HEK293 (cell line): Measurements from ENCODE around the gene RRH.

Experiments used
- CTCF ChIA-PET: fragments of 350-600 bp; formaldehyde crosslinking; extraction: SDS; loops from one replicate; lab custom pipeline; 2021; ENCODE audit warnings: antibody characterized with exemption; lab: Yijun Ruan, JAX
- POLR2A ChIA-PET: fragments of 300-600 bp; formaldehyde crosslinking; extraction: SDS; loops from one replicate; lab custom pipeline; 2020; ENCODE audit warnings: antibody characterized with exemption, inconsistent platforms; lab: Yijun Ruan, JAX
- H3K27ac ChIP-seq: fragments of 200-500 bp; sonication (Bioruptor generic); 2 replicates; pipeline ENCODE4 v1.5.1; 2014; ENCODE audit warnings: low read depth, low read length, control low read depth, inconsistent platforms; ENCODE audit errors: extremely low read depth
- H3K36me3 ChIP-seq, 2 experiments: fragments of 200-500 bp in 1 of 2; sonication (Bioruptor generic) in 1 of 2; 1 replicate in 1 of 2; 2 replicates in 1 of 2; pipeline ENCODE4 v1.5.1; 2014 to 2017; ENCODE audit warnings: inconsistent platforms in 2 of 2, low read length in 2 of 2; ENCODE audit not compliant: control insufficient read depth in 2 of 2, insufficient read depth in 1 of 2
- H3K4me1 ChIP-seq: fragments of 200-500 bp; sonication (Bioruptor generic); 2 replicates; pipeline ENCODE4 v1.5.1; 2014; ENCODE audit warnings: mild to moderate bottlenecking, low read length, inconsistent platforms; ENCODE audit not compliant: control insufficient read depth, insufficient read depth
- H3K4me3 ChIP-seq: 2 replicates; pipeline ENCODE4 v1.5.1; 2011; ENCODE audit warnings: low read depth, mild to moderate bottlenecking, control low read depth, low read length, moderate library complexity
- H3K9me3 ChIP-seq: fragments of 200-500 bp; sonication (Bioruptor generic); 2 replicates; pipeline ENCODE4 v1.5.1; 2014; ENCODE audit warnings: low read depth, low read length, inconsistent platforms; ENCODE audit not compliant: control insufficient read depth, insufficient read depth
- GLI2 ChIP-seq: fragments of 450-650 bp; formaldehyde crosslinking; IDR thresholded peaks from 2 replicates; pipeline ENCODE4; 2017; ENCODE audit warnings: missing biosample characterization, missing genetic modification characterization, low read depth, borderline replicate concordance
- GLIS2 ChIP-seq: fragments of 450-650 bp; formaldehyde crosslinking; IDR thresholded peaks from 2 replicates; pipeline ENCODE4 v1.5.1; 2016; ENCODE audit warnings: missing biosample characterization, missing genetic modification characterization
- SP3 ChIP-seq: fragments of 450-650 bp; formaldehyde crosslinking; IDR thresholded peaks from 2 replicates; pipeline ENCODE4 v1.5.1; 2016; ENCODE audit warnings: missing biosample characterization, missing genetic modification characterization
- SP7 ChIP-seq: fragments of 450-650 bp; formaldehyde crosslinking; IDR thresholded peaks from 2 replicates; pipeline ENCODE4 v1.5.1; 2016; ENCODE audit warnings: missing biosample characterization, missing genetic modification characterization
- ZBTB48 ChIP-seq: fragments of 450-650 bp; formaldehyde crosslinking; IDR thresholded peaks from 2 replicates; pipeline ENCODE4 v1.5.1; 2016; ENCODE audit warnings: missing biosample characterization, missing genetic modification characterization
- ZFP3 ChIP-seq: fragments of 450-650 bp; formaldehyde crosslinking; IDR thresholded peaks from 2 replicates; pipeline ENCODE4 v1.5.1; 2016; ENCODE audit warnings: low read depth, missing biosample characterization, missing genetic modification characterization
- ZIC2 ChIP-seq: fragments of 450-650 bp; formaldehyde crosslinking; IDR thresholded peaks from 2 replicates; pipeline ENCODE4 v1.5.1; 2016; ENCODE audit warnings: missing biosample characterization, missing genetic modification characterization
- ZNF132 ChIP-seq: fragments of 450-650 bp; formaldehyde crosslinking; IDR thresholded peaks from 2 replicates; pipeline ENCODE4 v1.5.1; 2017; ENCODE audit warnings: missing biosample characterization, missing genetic modification characterization, borderline replicate concordance
- ZNF174 ChIP-seq: fragments of 450-650 bp; formaldehyde crosslinking; IDR thresholded peaks from 2 replicates; pipeline ENCODE4 v1.5.0; 2017; ENCODE audit warnings: missing biosample characterization, mild to moderate bottlenecking, missing genetic modification characterization
- ZNF19 ChIP-seq: fragments of 450-650 bp; formaldehyde crosslinking; IDR thresholded peaks from 2 replicates; pipeline ENCODE4; 2016; ENCODE audit warnings: missing biosample characterization, missing genetic modification characterization, low read depth
- ZNF248 ChIP-seq: fragments of 450-650 bp; formaldehyde crosslinking; IDR thresholded peaks from 2 replicates; pipeline ENCODE4 v1.5.1; 2017; ENCODE audit warnings: missing biosample characterization, missing genetic modification characterization
- ZNF26 ChIP-seq: fragments of 450-650 bp; formaldehyde crosslinking; IDR thresholded peaks from 2 replicates; pipeline ENCODE4 v1.5.1; 2016; ENCODE audit warnings: missing biosample characterization, missing genetic modification characterization
- ZNF292 ChIP-seq: fragments of 450-650 bp; formaldehyde crosslinking; IDR thresholded peaks from 2 replicates; pipeline ENCODE4 v1.5.1; 2016; ENCODE audit warnings: low read depth, missing biosample characterization, missing genetic modification characterization, borderline replicate concordance
- ZNF324 ChIP-seq: fragments of 450-650 bp; formaldehyde crosslinking; IDR thresholded peaks from 2 replicates; pipeline ENCODE4 v1.5.1; 2016; ENCODE audit warnings: missing biosample characterization, missing genetic modification characterization
- ZNF335 ChIP-seq: fragments of 450-650 bp; formaldehyde crosslinking; conservative IDR thresholded peaks from 2 replicates; pipeline ENCODE4 v1.5.1; 2016; ENCODE audit warnings: missing biosample characterization, missing genetic modification characterization
- ZNF398 ChIP-seq: fragments of 450-650 bp; formaldehyde crosslinking; IDR thresholded peaks from 2 replicates; pipeline ENCODE4 v1.5.1; 2017; ENCODE audit warnings: missing biosample characterization, missing genetic modification characterization
- ZNF416 ChIP-seq: fragments of 450-650 bp; formaldehyde crosslinking; IDR thresholded peaks from 2 replicates; pipeline ENCODE4 v1.5.1; 2016; ENCODE audit warnings: missing biosample characterization, missing genetic modification characterization
- ZNF514 ChIP-seq: fragments of 450-650 bp; formaldehyde crosslinking; IDR thresholded peaks from 2 replicates; pipeline ENCODE4 v1.5.1; 2016; ENCODE audit warnings: missing biosample characterization, missing genetic modification characterization
- ZNF521 ChIP-seq: fragments of 450-650 bp; formaldehyde crosslinking; IDR thresholded peaks from 2 replicates; pipeline ENCODE4 v1.5.1; 2017; ENCODE audit warnings: missing biosample characterization, mild to moderate bottlenecking, missing genetic modification characterization
- ZNF544 ChIP-seq: fragments of 450-650 bp; formaldehyde crosslinking; IDR thresholded peaks from 2 replicates; pipeline ENCODE4 v1.5.0; 2017; ENCODE audit warnings: missing biosample characterization, missing genetic modification characterization
- ZNF623 ChIP-seq: fragments of 450-650 bp; formaldehyde crosslinking; IDR thresholded peaks from 2 replicates; pipeline ENCODE4 v1.5.1; 2016; ENCODE audit warnings: missing biosample characterization, missing genetic modification characterization
- ZNF777 ChIP-seq: fragments of 450-650 bp; formaldehyde crosslinking; IDR thresholded peaks from 2 replicates; pipeline ENCODE4 v1.5.1; 2017; ENCODE audit warnings: missing biosample characterization, missing genetic modification characterization, borderline replicate concordance
- ZSCAN16 ChIP-seq: fragments of 450-650 bp; formaldehyde crosslinking; IDR thresholded peaks from 2 replicates; pipeline ENCODE4 v1.5.1; 2016; ENCODE audit warnings: missing biosample characterization, missing genetic modification characterization

Gene RRH

GRCh38 chr4:109879636-109880314 is 52.0 kb downstream of the RRH start:
- H3K9me3 ChIP-seq: no peaks in the 10 kb centered on the region
- CTCF ChIA-PET: no interaction called here
- H3K4me1 ChIP-seq: no peaks in the 10 kb centered on the region
- no peak overlapping the region for H3K27ac ChIP-seq
- no peaks in the 10 kb centered on the region for H3K36me3 ChIP-seq
- POLR2A ChIA-PET: no interaction called here
- H3K4me3 ChIP-seq: no peak overlapping the region
- no peak for TF ChIP-seq ZFP3 (tag by site-specific recombination)
- no peak for TF ChIP-seq ZBTB48 (tag by site-specific recombination)
- TF ChIP-seq GLI2 (tag by site-specific recombination): no peak
- TF ChIP-seq ZSCAN16 (tag by site-specific recombination): no peak

- H3K36me3 ChIP-seq: no peaks in the 10 kb centered on the region
- no peak for TF ChIP-seq ZNF174 (tag by site-specific recombination)
- no peak for TF ChIP-seq ZNF623
- TF ChIP-seq ZNF19 (tag by site-specific recombination): no peak
- TF ChIP-seq ZNF132 (tag by site-specific recombination): no peak
- TF ChIP-seq, all 188 proteins: peak for 0
- Histone ChIP-seq H3K9me3 (no peaks in the 10 kb centered on the region), H3K4me3 (no peak overlapping the region), H3K4me1 (no peaks in the 10 kb centered on the region), H3K27ac (no peak overlapping the region)
- ChIA-PET CTCF (no interaction called here), POLR2A (no interaction called here)
Observed at GRCh38 chr4:109886303-109886702, 58.5 kb downstream of the RRH start.

DNA sequence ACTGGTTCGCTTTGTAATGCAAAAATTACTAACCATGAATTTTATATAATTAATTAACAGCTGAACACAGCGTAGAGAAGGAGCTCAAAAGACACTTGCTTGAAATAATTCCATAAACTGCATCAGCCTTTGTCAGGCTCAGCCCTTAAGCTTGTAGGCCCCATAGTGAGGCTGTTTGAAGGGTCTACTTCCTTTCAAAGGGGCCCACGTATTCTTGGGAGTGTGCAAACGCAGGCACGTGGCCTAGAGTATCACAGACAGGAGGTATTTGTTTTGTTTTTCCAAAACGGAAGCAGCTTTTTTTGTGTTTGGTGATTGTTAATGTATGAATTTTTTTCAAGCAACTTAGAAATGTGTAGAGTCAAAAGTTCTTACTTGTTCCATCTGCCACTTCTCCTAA is 59.3 kb downstream of the RRH start:
- TF ChIP-seq ZNF26 (tag by site-specific recombination) (no peak), ZNF416 (tag by site-specific recombination) (no peak), ZNF514 (tag by site-specific recombination) (no peak), ZIC2 (tag by site-specific recombination) (no peak)
- H3K4me1 ChIP-seq: no peaks in the 10 kb centered on the region
- no peaks in the 10 kb centered on the region for H3K36me3 ChIP-seq
- H3K27ac ChIP-seq: no peak overlapping the region
- no peak overlapping the region for H3K4me3 ChIP-seq
- CTCF ChIA-PET: no interaction called here
- no peaks in the 10 kb centered on the region for H3K9me3 ChIP-seq
- POLR2A ChIA-PET: no interaction called here

GRCh38 chr4:109890076-109890475 is 62.3 kb downstream of the RRH start:
- H3K36me3 ChIP-seq: no peaks in the 10 kb centered on the region
- CTCF ChIA-PET: no interaction called here
- no peak overlapping the region for H3K27ac ChIP-seq
- no peak overlapping the region for H3K4me3 ChIP-seq
- H3K9me3 ChIP-seq: no peaks in the 10 kb centered on the region
- POLR2A ChIA-PET: no interaction called here
- no peaks in the 10 kb centered on the region for H3K4me1 ChIP-seq
- TF ChIP-seq GLIS2 (tag by site-specific recombination): no peak
- TF ChIP-seq ZNF777 (tag by site-specific recombination): no peak
- no peak for TF ChIP-seq ZNF248 (tag by site-specific recombination)
- TF ChIP-seq ZNF521: no peak
- no peak for TF ChIP-seq ZNF324 (tag by site-specific recombination)
- no peak for TF ChIP-seq ZNF398 (tag by site-specific recombination)
- TF ChIP-seq SP3 (tag by site-specific recombination): no peak
- no peak for TF ChIP-seq ZNF292 (tag by site-specific recombination)
- TF ChIP-seq ZNF544 (tag by site-specific recombination): no peak
- TF ChIP-seq SP7: no peak
- no peak for TF ChIP-seq ZNF335 (tag by site-specific recombination)
